IMR-90 (cell line): ENCODE measurements around the gene SIGLEC11. TPM values are rescaled to one million over a fixed set of nuclear protein-coding genes. Genes with fewer than 3 reads are reported as not detected.
"Not testable (repeated sequence)": the region's sequence is repeated elsewhere in the genome, so short reads cannot be mapped to it uniquely, and the experiment has no call there.

Source experiments
- ATAC-seq: fragments of 200-7000 bp; cut with Tn5 transposase; 2 replicates; pipeline ENCODE4 v1.9.1; 2020; ENCODE audit warnings: low read depth, mild to moderate bottlenecking, moderate library complexity
- Bru-seq: library from RNA; stranded (reverse); fragments of 400-500 nt; gene quantifications from one replicate; lab custom pipeline; 2021; lab: Mats Ljungman, UMichigan
- BruChase-seq, 2 experiments: library from RNA; stranded (reverse); fragments of 400-500 nt; gene quantifications; one replicate each; lab custom pipeline; 2021; lab: Mats Ljungman, UMichigan
- BruUV-seq: library from RNA; stranded (reverse); fragments of 400-500 nt; replicated peaks from 2 replicates; lab custom pipeline; 2021; lab: Mats Ljungman, UMichigan
- CTCF ChIA-PET: fragments of 300-600 bp; formaldehyde crosslinking; extraction: SDS; loops from one replicate; lab custom pipeline; 2021; ENCODE audit warnings: antibody characterized with exemption; lab: Yijun Ruan, JAX
- POLR2A ChIA-PET: fragments of 300-600 bp; sonication (Branson Sonifier 250); formaldehyde crosslinking; loops from one replicate; lab custom pipeline; 2022; ENCODE audit warnings: antibody characterized with exemption; ENCODE audit not compliant: unreplicated experiment; lab: Charles Lee
- DNase-seq: peaks from one replicate; pipeline ENCODE4 v3.0.0; 2013
- H2AFZ ChIP-seq: replicated peaks from 2 replicates; pipeline ENCODE3; 2013; ENCODE audit warnings: low read length, mild to moderate bottlenecking; ENCODE audit not compliant: poor library complexity
- H2AK5ac ChIP-seq: 2 replicates; pipeline ENCODE4 v1.6.1; 2013; ENCODE audit warnings: low read depth, low read length, inconsistent platforms
- H2AK9ac ChIP-seq: replicated peaks from 2 replicates; pipeline ENCODE3; 2013; ENCODE audit warnings: mild to moderate bottlenecking, low read depth, low read length, moderate library complexity; ENCODE audit not compliant: poor library complexity
- H2BK120ac ChIP-seq: 2 replicates; pipeline ENCODE4 v1.6.1; 2013; ENCODE audit warnings: low read depth, low read length, inconsistent platforms
- H2BK15ac ChIP-seq: 3 replicates; pipeline ENCODE4 v1.6.1; 2013; ENCODE audit warnings: low read depth, low read length, inconsistent platforms
- H2BK20ac ChIP-seq: 2 replicates; pipeline ENCODE4 v1.6.1; 2013; ENCODE audit warnings: low read depth, mild to moderate bottlenecking, inconsistent platforms, low read length, moderate library complexity
- H2BK5ac ChIP-seq: 2 replicates; pipeline ENCODE4 v1.6.1; 2013; ENCODE audit warnings: mild to moderate bottlenecking, low read depth, low read length, inconsistent platforms; ENCODE audit not compliant: poor library complexity, severe bottlenecking
- H3K14ac ChIP-seq: replicated peaks from 2 replicates; pipeline ENCODE4 v1.6.1; 2013; ENCODE audit warnings: low read depth, low read length, inconsistent platforms
- H3K18ac ChIP-seq: 2 replicates; pipeline ENCODE4 v1.6.1; 2013; ENCODE audit warnings: low read depth, low read length, control low read depth
- H3K23ac ChIP-seq: 2 replicates; pipeline ENCODE4 v1.6.1; 2013; ENCODE audit warnings: low read depth, low read length, inconsistent platforms
- H3K27ac ChIP-seq: 2 replicates; pipeline ENCODE4 v1.5.1; 2013; ENCODE audit warnings: mild to moderate bottlenecking, control low read depth, low read length; ENCODE audit not compliant: insufficient read depth
- H3K27me3 ChIP-seq: 2 replicates; pipeline ENCODE4 v1.6.1; 2013; ENCODE audit warnings: low read length; ENCODE audit not compliant: control insufficient read depth, insufficient read depth
- H3K36me3 ChIP-seq: 2 replicates; pipeline ENCODE4 v1.6.1; 2013; ENCODE audit warnings: low read length, mixed read lengths; ENCODE audit not compliant: control insufficient read depth, insufficient read depth
- H3K4ac ChIP-seq: 2 replicates; pipeline ENCODE4 v1.6.1; 2013; ENCODE audit warnings: low read depth, low read length, inconsistent platforms
- H3K4me1 ChIP-seq: 2 replicates; pipeline ENCODE4 v1.6.1; 2013; ENCODE audit warnings: low read length, mixed read lengths; ENCODE audit not compliant: control insufficient read depth, insufficient read depth
- H3K4me2 ChIP-seq: 2 replicates; pipeline ENCODE4 v1.6.1; 2013; ENCODE audit warnings: low read depth, mild to moderate bottlenecking, control low read depth, low read length, moderate library complexity
- H3K4me3 ChIP-seq: 2 replicates; pipeline ENCODE4 v1.5.1; 2013; ENCODE audit warnings: low read depth, mild to moderate bottlenecking, control low read depth, low read length, moderate library complexity; ENCODE audit not compliant: insufficient read depth
- H3K56ac ChIP-seq: 2 replicates; pipeline ENCODE4 v1.6.1; 2013; ENCODE audit warnings: low read length, inconsistent platforms; ENCODE audit not compliant: insufficient read depth; ENCODE audit errors: extremely low read depth
- H3K79me1 ChIP-seq, 2 experiments: 2 replicates each; pipeline ENCODE4 v1.6.1; 2013; ENCODE audit warnings: low read length in 2 of 2, inconsistent platforms in 1 of 2, low read depth in 1 of 2
- H3K9ac ChIP-seq: 2 replicates; pipeline ENCODE4 v1.6.1; 2013; ENCODE audit warnings: low read depth, low read length, control low read depth
- H3K9me1 ChIP-seq: 2 replicates; pipeline ENCODE4 v1.6.1; 2013; ENCODE audit warnings: low read length, inconsistent platforms; ENCODE audit not compliant: insufficient read depth
- H3K9me3 ChIP-seq: 2 replicates; pipeline ENCODE4 v1.6.1; 2013; ENCODE audit warnings: low read length; ENCODE audit not compliant: control insufficient read depth, insufficient read depth
- H4K20me1 ChIP-seq: 2 replicates; pipeline ENCODE4 v1.6.1; 2013; ENCODE audit warnings: low read length, inconsistent platforms; ENCODE audit not compliant: insufficient read depth
- H4K5ac ChIP-seq: 2 replicates; pipeline ENCODE4 v1.6.1; 2013; ENCODE audit warnings: mild to moderate bottlenecking, low read depth, low read length, control low read depth
- H4K8ac ChIP-seq, 2 experiments: 2 replicates each; pipeline ENCODE4 v1.6.1; 2013; ENCODE audit warnings: low read depth in 2 of 2, low read length in 2 of 2, control low read depth in 1 of 2, inconsistent platforms in 1 of 2
- H4K91ac ChIP-seq: 2 replicates; pipeline ENCODE4 v1.6.1; 2013; ENCODE audit warnings: low read depth, low read length, inconsistent platforms; ENCODE audit not compliant: insufficient read depth
- WGBS, 2 experiments: methylation state at CpG; one replicate each; pipeline versions ENCODE4 v1.1.5 to v1.1.7; 2013; ENCODE audit warnings: missing lambda C conversion rate in 2 of 2; ENCODE audit not compliant: insufficient read length in 1 of 2; ENCODE audit errors: extremely low coverage in 2 of 2; 5-methylcytosine and 5-hydroxymethylcytosine counted together
- dilution Hi-C: fragments of 300-500 bp; cut with HindIII; formaldehyde crosslinking; loops from one replicate; pipeline ENCODE4 v1.14.3; 2018; ENCODE audit warnings: low sequenced_read_pairs; ENCODE audit not compliant: unreplicated experiment
- in situ Hi-C: fragments of 300-500 bp; cut with MboI; formaldehyde crosslinking; loops from 3 replicates; pipeline ENCODE4 v1.14.3; 2019; ENCODE audit warnings: low sequenced_read_pairs, inconsistent platforms, mixed read lengths
- intact Hi-C: fragments of 100-400 bp; cut with micrococcal nuclease; formaldehyde crosslinking; loops from 2 replicates; pipeline ENCODE4 v1.10.0; 2022
- long read RNA-seq: library from polyadenylated mRNA; unstranded; transcript quantifications from one replicate; pipeline ENCODE4 v2.0.0, GENCODE V29; 2021; ENCODE audit not compliant: unreplicated experiment
- polyA plus RNA-seq, 3 experiments: library from polyadenylated mRNA; depleted of rRNA; stranded (reverse); fragments of >200 nt; gene quantifications; 2 replicates each; pipeline ENCODE4 v1.2.3, GENCODE V29; 2012; ENCODE audit warnings: low replicate concordance in 1 of 3
- total RNA-seq: library from RNA; depleted of rRNA; stranded (reverse); fragments of >200 nt; gene quantifications from 2 replicates; pipeline ENCODE4 v1.2.3, GENCODE V29; 2012; rRNA removed

Gene SIGLEC11
- total RNA-seq: not detected in 2 replicates
- polyA plus RNA-seq (2012; rRNA removed): not detected in 2 replicates
- not detected in 2 replicates for polyA plus RNA-seq (2012; cell fraction: cytosol; rRNA removed)
- not detected in 2 replicates for polyA plus RNA-seq (2012; cell fraction: nucleus; rRNA removed; ENCODE audit: low replicate concordance)
- Bru-seq, nascent RNA: not detected
- not detected for BruChase-seq, experiment 1, labeled RNA remaining after a 6-hour chase
- not detected for BruChase-seq, experiment 2, labeled RNA remaining after a 2-hour chase
- long read RNA-seq: 0 reads

DNA sequence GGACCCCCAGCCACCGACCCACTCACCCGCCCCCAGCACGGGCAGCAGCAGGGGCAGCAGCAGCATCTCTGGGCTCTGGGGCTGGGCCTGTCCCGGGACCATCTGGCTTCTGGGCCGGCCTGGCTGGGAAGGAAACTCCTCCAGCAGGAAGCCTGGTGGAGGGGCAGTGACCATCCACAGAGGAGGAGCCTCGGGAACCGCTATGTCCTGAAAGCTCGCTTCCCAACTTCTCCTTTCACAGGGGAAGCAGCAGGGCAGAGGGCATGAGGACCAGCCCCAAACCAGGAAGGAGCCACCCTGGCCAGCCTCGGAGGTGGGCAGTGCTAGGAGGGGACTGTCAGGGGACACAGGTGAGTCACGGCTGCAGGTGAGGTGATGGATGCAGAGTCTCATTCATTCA, at the start of gene SIGLEC11:
TSS of gene SIGLEC11 (minus strand) at position 193 of the 400 bp plus-strand sequence. CDS start at position 102, 91 bp downstream.
- dilution Hi-C loops, H3K27ac ChIP-seq, H3K14ac ChIP-seq, intact Hi-C loops, H4K5ac ChIP-seq, H3K79me1 ChIP-seq, H2AK5ac ChIP-seq, H2BK120ac ChIP-seq, H3K4me2 ChIP-seq, CTCF ChIA-PET, H3K27me3 ChIP-seq, H2BK15ac ChIP-seq, H2BK5ac ChIP-seq, H3K56ac ChIP-seq, ATAC-seq, H2AK9ac ChIP-seq, H2BK20ac ChIP-seq, DNase-seq, H2AFZ ChIP-seq, in situ Hi-C loops, H4K20me1 ChIP-seq, H4K8ac ChIP-seq, H3K9me1 ChIP-seq, BruUV-seq, H3K36me3 ChIP-seq, H3K9ac ChIP-seq, H3K4me1 ChIP-seq, H3K4ac ChIP-seq, H3K9me3 ChIP-seq, H4K91ac ChIP-seq, POLR2A ChIA-PET, H3K23ac ChIP-seq, H3K18ac ChIP-seq, H3K4me3 ChIP-seq: not testable (repeated sequence)
- no CpG with 5 or more reads among the region's 10 CpGs for WGBS, 2 experiments
